HEK293 (cell line): ENCODE data around the gene KIAA0232.

Experiments used
- ZBTB7A ChIP-seq: fragments of 450-650 bp; formaldehyde crosslinking; IDR thresholded peaks from 2 replicates; pipeline ENCODE4 v1.5.1; 2016; ENCODE audit warnings: low read depth, missing biosample characterization, missing genetic modification characterization
- ZNF274 ChIP-seq, 2 experiments: fragments of 200-500 bp in 1 of 2; fragments of 450-650 bp in 1 of 2; sonication (Bioruptor generic) in 1 of 2; formaldehyde crosslinking in 1 of 2; IDR thresholded peaks; 2 replicates each; pipeline versions ENCODE4 v1.5.1 to v1.6.1; 2014 to 2016; ENCODE audit warnings: borderline replicate concordance in 1 of 2, inconsistent platforms in 1 of 2, low read length in 1 of 2, missing biosample characterization in 1 of 2, missing genetic modification characterization in 1 of 2
- ZNF664 ChIP-seq: fragments of 450-650 bp; formaldehyde crosslinking; IDR thresholded peaks from 2 replicates; pipeline ENCODE4 v1.5.1; 2016; ENCODE audit warnings: missing biosample characterization, missing genetic modification characterization
- ZXDB ChIP-seq: fragments of 450-650 bp; formaldehyde crosslinking; IDR thresholded peaks from 2 replicates; pipeline ENCODE4 v1.5.1; 2016; ENCODE audit warnings: missing biosample characterization, missing genetic modification characterization
- TF ChIP-seq, protein P1 (sequence below): fragments of 450-650 bp; formaldehyde crosslinking; IDR thresholded peaks from 2 replicates; pipeline ENCODE4 v1.5.1; 2016; ENCODE audit warnings: missing biosample characterization, missing genetic modification characterization
- TF ChIP-seq, protein P2 (sequence below): fragments of 450-650 bp; formaldehyde crosslinking; IDR thresholded peaks from 2 replicates; pipeline ENCODE4 v1.5.1; 2016; ENCODE audit warnings: missing biosample characterization, missing genetic modification characterization
- TF ChIP-seq, protein P3 (sequence below): fragments of 450-650 bp; formaldehyde crosslinking; IDR thresholded peaks from 2 replicates; pipeline ENCODE4 v1.5.1; 2016; ENCODE audit warnings: missing biosample characterization, missing genetic modification characterization, low read depth
- TF ChIP-seq, protein P4 (sequence below): fragments of 450-650 bp; formaldehyde crosslinking; IDR thresholded peaks from 2 replicates; pipeline ENCODE4 v1.5.1; 2016; ENCODE audit warnings: missing biosample characterization, missing genetic modification characterization, low read depth
- TF ChIP-seq, protein P5 (sequence below): fragments of 450-650 bp; formaldehyde crosslinking; IDR thresholded peaks from 2 replicates; pipeline ENCODE4 v1.5.1; 2016; ENCODE audit warnings: missing biosample characterization, missing genetic modification characterization

DNA sequence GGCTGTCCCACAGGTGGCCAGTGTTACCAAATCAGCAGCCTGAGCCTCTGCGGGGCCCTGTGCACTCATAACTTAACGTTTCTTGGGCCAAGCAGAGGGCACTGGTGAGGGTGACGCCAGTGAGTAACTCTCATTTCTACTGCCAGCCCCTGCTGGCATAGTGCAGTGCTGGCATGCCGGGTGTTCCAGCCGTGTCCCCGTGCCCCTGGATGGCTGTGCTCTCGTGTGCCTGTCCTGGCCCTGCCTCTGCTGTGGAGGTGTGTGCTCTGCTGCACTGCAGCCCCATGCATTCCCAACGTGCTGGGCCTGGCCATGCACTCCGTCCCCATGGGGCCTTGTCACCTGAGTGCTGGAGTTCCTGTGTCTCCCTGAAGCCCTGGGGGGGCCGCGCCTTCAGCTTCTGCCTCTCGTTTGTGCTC, 141.8 kb downstream of the KIAA0232 start:
- TF ChIP-seq, protein P1, sequence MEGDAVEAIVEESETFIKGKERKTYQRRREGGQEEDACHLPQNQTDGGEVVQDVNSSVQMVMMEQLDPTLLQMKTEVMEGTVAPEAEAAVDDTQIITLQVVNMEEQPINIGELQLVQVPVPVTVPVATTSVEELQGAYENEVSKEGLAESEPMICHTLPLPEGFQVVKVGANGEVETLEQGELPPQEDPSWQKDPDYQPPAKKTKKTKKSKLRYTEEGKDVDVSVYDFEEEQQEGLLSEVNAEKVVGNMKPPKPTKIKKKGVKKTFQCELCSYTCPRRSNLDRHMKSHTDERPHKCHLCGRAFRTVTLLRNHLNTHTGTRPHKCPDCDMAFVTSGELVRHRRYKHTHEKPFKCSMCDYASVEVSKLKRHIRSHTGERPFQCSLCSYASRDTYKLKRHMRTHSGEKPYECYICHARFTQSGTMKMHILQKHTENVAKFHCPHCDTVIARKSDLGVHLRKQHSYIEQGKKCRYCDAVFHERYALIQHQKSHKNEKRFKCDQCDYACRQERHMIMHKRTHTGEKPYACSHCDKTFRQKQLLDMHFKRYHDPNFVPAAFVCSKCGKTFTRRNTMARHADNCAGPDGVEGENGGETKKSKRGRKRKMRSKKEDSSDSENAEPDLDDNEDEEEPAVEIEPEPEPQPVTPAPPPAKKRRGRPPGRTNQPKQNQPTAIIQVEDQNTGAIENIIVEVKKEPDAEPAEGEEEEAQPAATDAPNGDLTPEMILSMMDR (tag by site-specific recombination), result no peak
- TF ChIP-seq, protein P2, sequence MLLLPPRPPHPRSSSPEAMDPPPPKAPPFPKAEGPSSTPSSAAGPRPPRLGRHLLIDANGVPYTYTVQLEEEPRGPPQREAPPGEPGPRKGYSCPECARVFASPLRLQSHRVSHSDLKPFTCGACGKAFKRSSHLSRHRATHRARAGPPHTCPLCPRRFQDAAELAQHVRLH, result no peak
- TF ChIP-seq, protein P3, sequence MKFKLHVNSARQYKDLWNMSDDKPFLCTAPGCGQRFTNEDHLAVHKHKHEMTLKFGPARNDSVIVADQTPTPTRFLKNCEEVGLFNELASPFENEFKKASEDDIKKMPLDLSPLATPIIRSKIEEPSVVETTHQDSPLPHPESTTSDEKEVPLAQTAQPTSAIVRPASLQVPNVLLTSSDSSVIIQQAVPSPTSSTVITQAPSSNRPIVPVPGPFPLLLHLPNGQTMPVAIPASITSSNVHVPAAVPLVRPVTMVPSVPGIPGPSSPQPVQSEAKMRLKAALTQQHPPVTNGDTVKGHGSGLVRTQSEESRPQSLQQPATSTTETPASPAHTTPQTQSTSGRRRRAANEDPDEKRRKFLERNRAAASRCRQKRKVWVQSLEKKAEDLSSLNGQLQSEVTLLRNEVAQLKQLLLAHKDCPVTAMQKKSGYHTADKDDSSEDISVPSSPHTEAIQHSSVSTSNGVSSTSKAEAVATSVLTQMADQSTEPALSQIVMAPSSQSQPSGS, result no peak
- no peak for TF ChIP-seq ZBTB7A (tag by site-specific recombination)
- TF ChIP-seq, protein P4, sequence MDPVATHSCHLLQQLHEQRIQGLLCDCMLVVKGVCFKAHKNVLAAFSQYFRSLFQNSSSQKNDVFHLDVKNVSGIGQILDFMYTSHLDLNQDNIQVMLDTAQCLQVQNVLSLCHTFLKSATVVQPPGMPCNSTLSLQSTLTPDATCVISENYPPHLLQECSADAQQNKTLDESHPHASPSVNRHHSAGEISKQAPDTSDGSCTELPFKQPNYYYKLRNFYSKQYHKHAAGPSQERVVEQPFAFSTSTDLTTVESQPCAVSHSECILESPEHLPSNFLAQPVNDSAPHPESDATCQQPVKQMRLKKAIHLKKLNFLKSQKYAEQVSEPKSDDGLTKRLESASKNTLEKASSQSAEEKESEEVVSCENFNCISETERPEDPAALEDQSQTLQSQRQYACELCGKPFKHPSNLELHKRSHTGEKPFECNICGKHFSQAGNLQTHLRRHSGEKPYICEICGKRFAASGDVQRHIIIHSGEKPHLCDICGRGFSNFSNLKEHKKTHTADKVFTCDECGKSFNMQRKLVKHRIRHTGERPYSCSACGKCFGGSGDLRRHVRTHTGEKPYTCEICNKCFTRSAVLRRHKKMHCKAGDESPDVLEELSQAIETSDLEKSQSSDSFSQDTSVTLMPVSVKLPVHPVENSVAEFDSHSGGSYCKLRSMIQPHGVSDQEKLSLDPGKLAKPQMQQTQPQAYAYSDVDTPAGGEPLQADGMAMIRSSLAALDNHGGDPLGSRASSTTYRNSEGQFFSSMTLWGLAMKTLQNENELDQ (tag by site-specific recombination), result no peak
- TF ChIP-seq, protein P5, sequence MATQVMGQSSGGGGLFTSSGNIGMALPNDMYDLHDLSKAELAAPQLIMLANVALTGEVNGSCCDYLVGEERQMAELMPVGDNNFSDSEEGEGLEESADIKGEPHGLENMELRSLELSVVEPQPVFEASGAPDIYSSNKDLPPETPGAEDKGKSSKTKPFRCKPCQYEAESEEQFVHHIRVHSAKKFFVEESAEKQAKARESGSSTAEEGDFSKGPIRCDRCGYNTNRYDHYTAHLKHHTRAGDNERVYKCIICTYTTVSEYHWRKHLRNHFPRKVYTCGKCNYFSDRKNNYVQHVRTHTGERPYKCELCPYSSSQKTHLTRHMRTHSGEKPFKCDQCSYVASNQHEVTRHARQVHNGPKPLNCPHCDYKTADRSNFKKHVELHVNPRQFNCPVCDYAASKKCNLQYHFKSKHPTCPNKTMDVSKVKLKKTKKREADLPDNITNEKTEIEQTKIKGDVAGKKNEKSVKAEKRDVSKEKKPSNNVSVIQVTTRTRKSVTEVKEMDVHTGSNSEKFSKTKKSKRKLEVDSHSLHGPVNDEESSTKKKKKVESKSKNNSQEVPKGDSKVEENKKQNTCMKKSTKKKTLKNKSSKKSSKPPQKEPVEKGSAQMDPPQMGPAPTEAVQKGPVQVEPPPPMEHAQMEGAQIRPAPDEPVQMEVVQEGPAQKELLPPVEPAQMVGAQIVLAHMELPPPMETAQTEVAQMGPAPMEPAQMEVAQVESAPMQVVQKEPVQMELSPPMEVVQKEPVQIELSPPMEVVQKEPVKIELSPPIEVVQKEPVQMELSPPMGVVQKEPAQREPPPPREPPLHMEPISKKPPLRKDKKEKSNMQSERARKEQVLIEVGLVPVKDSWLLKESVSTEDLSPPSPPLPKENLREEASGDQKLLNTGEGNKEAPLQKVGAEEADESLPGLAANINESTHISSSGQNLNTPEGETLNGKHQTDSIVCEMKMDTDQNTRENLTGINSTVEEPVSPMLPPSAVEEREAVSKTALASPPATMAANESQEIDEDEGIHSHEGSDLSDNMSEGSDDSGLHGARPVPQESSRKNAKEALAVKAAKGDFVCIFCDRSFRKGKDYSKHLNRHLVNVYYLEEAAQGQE, result no peak
- TF ChIP-seq ZXDB (tag by site-specific recombination), result no peak
- no peak for TF ChIP-seq ZNF664 (tag by site-specific recombination)
- no peak for TF ChIP-seq ZNF274 (IDR thresholded peaks at IDR 0.05; ENCODE audit: low read length)
- no peak for TF ChIP-seq ZNF274 (tag by site-specific recombination; IDR thresholded peaks at IDR 0.05; ENCODE audit: borderline replicate concordance)
